Measurements from ENCODE around the gene C2orf78.
"Not testable (repeated sequence)": the region's sequence is repeated elsewhere in the genome, so short reads cannot be mapped to it uniquely, and the experiment has no call there.

C2orf78 gene

GRCh38 chr2:73783883-73784282, at the start of gene C2orf78:
Gene C2orf78, plus strand, starts transcription at chr2:73784183. Its CDS starts 127 bp downstream, at chr2:73784310.
- not testable (repeated sequence) for DNase-seq

- DNase-seq, result no peak
Measured at GRCh38 chr2:73736378-73736777, 47.6 kb upstream of the C2orf78 start.

- peak; percentile 93 for DNase-seq
Measured at GRCh38 chr2:73736855-73737779, 46.9 kb upstream of the C2orf78 start, which contains the start of gene TPRKB. Gene TPRKB, minus strand, starts transcription at chr2:73737345. Its CDS starts 2,776 bp downstream, at chr2:73734569.

- no peak for DNase-seq
Measured at GRCh38 chr2:73739101-73739500, 44.9 kb upstream of the C2orf78 start.

- no peak for DNase-seq
Measured at GRCh38 chr2:73740767-73741166, 43.2 kb upstream of the C2orf78 start.

- no peak for DNase-seq
Measured at GRCh38 chr2:73746015-73746876, 37.7 kb upstream of the C2orf78 start.

GRCh38 chr2:73746877-73747208, 37.1 kb upstream of the C2orf78 start:
- DNase-seq, result no peak

GRCh38 chr2:73749314-73749713, 34.7 kb upstream of the C2orf78 start:
- no peak for DNase-seq

- not testable (repeated sequence) for DNase-seq
Measured at GRCh38 chr2:73754332-73754731, 29.7 kb upstream of the C2orf78 start.

GRCh38 chr2:73759285-73759764, 24.7 kb upstream of the C2orf78 start:
- DNase-seq, result no peak

GRCh38 chr2:73759904-73760303, 24.1 kb upstream of the C2orf78 start:
- DNase-seq, result no peak

- DNase-seq, result no peak
Measured at GRCh38 chr2:73762571-73762970, 21.4 kb upstream of the C2orf78 start.

- no peak for DNase-seq
Measured at GRCh38 chr2:73764945-73765344, 19.0 kb upstream of the C2orf78 start.

GRCh38 chr2:73766349-73766748, 17.6 kb upstream of the C2orf78 start:
- no peak for DNase-seq

- no peak for DNase-seq
Measured at GRCh38 chr2:73766994-73767393, 17.0 kb upstream of the C2orf78 start.

GRCh38 chr2:73770725-73771124, 13.3 kb upstream of the C2orf78 start:
- no peak for DNase-seq

- DNase-seq, result no peak
Measured at GRCh38 chr2:73772819-73773218, 11.2 kb upstream of the C2orf78 start.

- DNase-seq, result no peak
Measured at GRCh38 chr2:73776381-73776780, 7.6 kb upstream of the C2orf78 start.

GRCh38 chr2:73776869-73777519, 7.0 kb upstream of the C2orf78 start:
- DNase-seq, result no peak

- DNase-seq, result not testable (repeated sequence)
Measured at GRCh38 chr2:73778867-73779466, 5.0 kb upstream of the C2orf78 start.

GRCh38 chr2:73779467-73780236, 4.3 kb upstream of the C2orf78 start, which contains the start of gene DUSP11:
Gene DUSP11, minus strand, starts transcription at chr2:73780103. Its CDS starts 129 bp downstream, at chr2:73779974.
- DNase-seq, result peak; percentile 81

- no peak for DNase-seq
Measured at GRCh38 chr2:73780237-73780582, 3.8 kb upstream of the C2orf78 start.
